Neutrophil (primary cell): ENCODE measurements around the gene BACH2.

Experiments
- H3K27ac ChIP-seq: fragments of 200-600 bp; sonication (generic); 2 replicates; pipeline ENCODE4 v1.5.1; 2016; ENCODE audit warnings: mild to moderate bottlenecking, moderate library complexity
- H3K27me3 ChIP-seq: fragments of 200-600 bp; sonication (generic); 2 replicates; pipeline ENCODE4 v1.6.0; 2016; ENCODE audit warnings: mild to moderate bottlenecking
- H3K36me3 ChIP-seq: fragments of 200-600 bp; sonication (generic); 2 replicates; pipeline ENCODE4 v1.5.1; 2017
- H3K4me1 ChIP-seq, 2 experiments: fragments of 200-600 bp in 1 of 2; sonication (generic) in 1 of 2; 1 replicate in 1 of 2; 2 replicates in 1 of 2; pipeline versions ENCODE4 v1.5.1 to v1.6.1; 2013 to 2016; ENCODE audit warnings: low read depth in 1 of 2, low read length in 1 of 2, mild to moderate bottlenecking in 1 of 2, moderate library complexity in 1 of 2; ENCODE audit not compliant: control insufficient read depth in 1 of 2, insufficient read depth in 1 of 2
- H3K4me3 ChIP-seq, 2 experiments: fragments of 200-600 bp in 1 of 2; sonication (generic) in 1 of 2; 1 replicate in 1 of 2; 2 replicates in 1 of 2; pipeline ENCODE4 v1.5.1; 2013 to 2016; ENCODE audit warnings: low read depth in 1 of 2, low read length in 1 of 2, mild to moderate bottlenecking in 1 of 2, moderate library complexity in 1 of 2
- H3K9me3 ChIP-seq: fragments of 200-600 bp; sonication (generic); 2 replicates; pipeline ENCODE4 v1.5.1; 2016
- CTCF ChIP-seq: fragments of 200-600 bp; sonication (generic); IDR thresholded peaks from 2 replicates; pipeline ENCODE4 v1.5.1; 2016; ENCODE audit warnings: antibody characterized with exemption

BACH2 gene

GRCh38 chr6:90329386-90330077 lies 32.9 kb upstream of the BACH2 start:
- H3K9me3 ChIP-seq = no peaks in the 10 kb centered on the region
- no peaks in the 10 kb centered on the region for H3K4me1 ChIP-seq
- no peak for TF ChIP-seq CTCF
- no peaks in the 10 kb centered on the region for H3K27me3 ChIP-seq
- H3K4me3 ChIP-seq = no peak overlapping the region
- H3K36me3 ChIP-seq = no peaks in the 10 kb centered on the region
- no peak overlapping the region for H3K27ac ChIP-seq

GRCh38 chr6:90328004-90328403 lies 31.4 kb upstream of the BACH2 start:
- Histone ChIP-seq H3K4me3 (no peak overlapping the region), H3K36me3 (no peaks in the 10 kb centered on the region), H3K27me3 (no peaks in the 10 kb centered on the region), H3K4me1 (no peaks in the 10 kb centered on the region), H3K27ac (no peak overlapping the region), H3K9me3 (no peaks in the 10 kb centered on the region)
- no peak for TF ChIP-seq CTCF

GRCh38 chr6:90326404-90327057 lies 29.9 kb upstream of the BACH2 start:
- Histone ChIP-seq H3K27me3 (no peaks in the 10 kb centered on the region), H3K4me3 (no peak overlapping the region), H3K4me1 (no peaks in the 10 kb centered on the region), H3K27ac (no peak overlapping the region), H3K36me3 (no peaks in the 10 kb centered on the region), H3K9me3 (no peaks in the 10 kb centered on the region)
- TF ChIP-seq CTCF = no peak

GRCh38 chr6:90323706-90324105 lies 27.1 kb upstream of the BACH2 start:
- no peak for TF ChIP-seq CTCF
- H3K27ac ChIP-seq = no peak overlapping the region
- H3K36me3 ChIP-seq = no peaks in the 10 kb centered on the region
- no peak overlapping the region for H3K4me3 ChIP-seq
- no peaks in the 10 kb centered on the region for H3K9me3 ChIP-seq
- no peaks in the 10 kb centered on the region for H3K27me3 ChIP-seq
- no peaks in the 10 kb centered on the region for H3K4me1 ChIP-seq

GRCh38 chr6:90322976-90323474 lies 26.4 kb upstream of the BACH2 start:
- Histone ChIP-seq H3K27ac (no peak overlapping the region), H3K4me3 (no peak overlapping the region), H3K4me1 (no peaks in the 10 kb centered on the region), H3K36me3 (no peaks in the 10 kb centered on the region), H3K27me3 (no peaks in the 10 kb centered on the region), H3K9me3 (no peaks in the 10 kb centered on the region)
- TF ChIP-seq CTCF = no peak
